ENCODE data around the gene TGFBR2.

The TGFBR2 gene

DNA sequence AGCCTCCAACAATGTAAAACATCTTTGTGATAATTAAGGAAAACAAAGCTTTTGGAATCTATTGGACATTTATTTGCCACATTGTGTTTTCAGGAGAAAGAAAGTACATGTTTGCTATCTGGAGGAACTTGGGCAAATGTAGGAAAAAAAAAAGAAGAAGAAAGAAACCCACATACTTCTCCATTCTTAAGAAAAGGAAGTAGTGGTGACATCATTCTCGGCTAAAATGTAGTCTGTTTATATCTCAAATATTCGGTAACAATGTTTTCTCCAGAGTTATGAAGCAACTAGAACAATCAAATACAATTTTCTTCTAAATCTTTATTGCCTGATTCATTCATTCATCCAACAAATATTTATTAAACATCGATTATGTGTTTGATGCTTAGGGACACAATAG is 2.3 kb upstream of the TGFBR2 start:
- DNase-seq = peak; percentile 94 to 96

DNA sequence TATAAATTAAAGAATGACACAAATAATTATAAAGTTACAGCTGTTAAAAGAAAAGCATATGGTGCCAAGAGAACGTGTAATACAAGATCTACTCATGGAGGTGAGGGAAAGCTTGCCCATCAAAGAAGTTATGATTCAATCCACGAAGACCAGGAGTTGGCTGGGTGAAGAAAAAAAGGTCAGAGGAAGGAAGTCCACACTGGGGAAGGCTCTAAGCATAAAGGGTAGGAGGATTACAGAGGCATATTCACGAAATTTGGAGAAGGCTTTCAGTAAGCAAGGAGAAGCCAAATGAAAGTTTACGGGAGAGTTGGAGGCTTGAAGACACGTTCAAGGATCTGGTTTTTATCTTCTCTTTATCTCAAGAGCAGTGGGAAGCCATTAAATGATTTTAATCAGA is 1.8 kb upstream of the TGFBR2 start:
- peak; percentile 72 to 78 for DNase-seq

DNA sequence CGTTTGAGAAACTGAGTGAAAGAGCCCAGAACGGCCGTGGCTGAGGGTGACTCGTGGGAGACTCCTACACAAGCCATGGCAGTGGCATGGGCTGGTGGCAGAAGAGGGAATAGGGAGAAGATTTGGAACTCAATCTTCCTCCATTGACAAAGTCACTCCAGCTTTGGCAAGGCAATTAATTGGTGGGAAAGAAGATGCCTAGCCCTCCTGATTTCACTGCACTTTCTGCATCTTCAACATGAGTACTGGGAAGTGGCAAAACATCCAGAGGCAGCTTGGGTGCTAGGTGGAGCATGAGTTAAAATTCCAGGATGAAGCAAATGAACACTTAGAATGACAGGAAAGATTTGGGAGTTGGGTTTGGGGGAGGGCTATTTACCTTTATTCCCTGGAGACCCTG is 1.4 kb upstream of the TGFBR2 start:
- no peak for DNase-seq

GRCh38 chr3:30605706-30606300 is 598 bp upstream of the TGFBR2 start:
- DNase-seq = no peak

DNA sequence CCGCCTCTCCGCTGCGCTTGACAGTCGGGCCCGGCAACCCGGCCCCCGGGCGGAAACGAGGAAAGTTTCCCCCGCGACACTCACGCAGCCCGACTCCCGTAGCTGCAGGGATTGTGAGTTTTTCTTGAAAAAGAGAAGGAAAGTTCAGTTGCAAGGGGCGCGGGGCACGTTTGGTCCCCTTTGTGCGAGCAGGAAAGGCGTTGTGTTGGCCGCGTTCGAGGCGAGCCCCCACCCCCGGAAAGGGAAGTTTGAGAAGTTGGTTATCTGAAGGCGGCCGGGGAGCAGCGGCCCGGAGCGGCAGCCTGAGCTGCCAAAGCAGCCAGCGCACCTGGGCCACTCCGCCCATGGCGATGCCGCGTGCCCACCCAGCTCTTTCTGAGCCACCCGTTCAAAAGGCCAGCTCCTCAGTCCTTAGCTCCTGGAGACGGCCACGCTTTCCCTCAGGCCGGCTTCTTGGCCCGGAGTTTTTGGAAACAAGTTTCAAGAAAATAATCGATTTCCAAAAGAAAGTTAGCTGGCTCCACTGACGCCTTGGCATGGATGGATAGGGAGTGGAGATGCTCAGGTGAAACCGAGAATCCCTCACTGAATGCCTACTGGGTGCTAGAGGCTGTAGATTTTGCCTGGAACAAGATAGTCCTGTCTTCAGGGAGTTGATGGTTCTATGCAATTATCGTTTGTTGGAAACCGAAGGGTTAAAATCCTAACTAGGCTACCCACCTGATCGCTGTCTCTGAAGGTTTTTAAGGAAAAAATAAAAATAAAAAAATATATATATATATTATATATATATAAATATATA is 832 bp downstream of the TGFBR2 start:
- DNase-seq = peak; percentile 54 to 62

GRCh38 chr3:30608598-30608947 is 2.2 kb downstream of the TGFBR2 start:
- DNase-seq = no peak

- no peak for DNase-seq
Observed at GRCh38 chr3:30609930-30610701, 3.7 kb downstream of the TGFBR2 start.

- no peak for DNase-seq
Observed at GRCh38 chr3:30610702-30611368, 4.4 kb downstream of the TGFBR2 start.

- DNase-seq = no peak
Observed at GRCh38 chr3:30611613-30612436, 5.4 kb downstream of the TGFBR2 start.

- DNase-seq = no peak
Observed at GRCh38 chr3:30612437-30613132, 6.2 kb downstream of the TGFBR2 start.

DNA sequence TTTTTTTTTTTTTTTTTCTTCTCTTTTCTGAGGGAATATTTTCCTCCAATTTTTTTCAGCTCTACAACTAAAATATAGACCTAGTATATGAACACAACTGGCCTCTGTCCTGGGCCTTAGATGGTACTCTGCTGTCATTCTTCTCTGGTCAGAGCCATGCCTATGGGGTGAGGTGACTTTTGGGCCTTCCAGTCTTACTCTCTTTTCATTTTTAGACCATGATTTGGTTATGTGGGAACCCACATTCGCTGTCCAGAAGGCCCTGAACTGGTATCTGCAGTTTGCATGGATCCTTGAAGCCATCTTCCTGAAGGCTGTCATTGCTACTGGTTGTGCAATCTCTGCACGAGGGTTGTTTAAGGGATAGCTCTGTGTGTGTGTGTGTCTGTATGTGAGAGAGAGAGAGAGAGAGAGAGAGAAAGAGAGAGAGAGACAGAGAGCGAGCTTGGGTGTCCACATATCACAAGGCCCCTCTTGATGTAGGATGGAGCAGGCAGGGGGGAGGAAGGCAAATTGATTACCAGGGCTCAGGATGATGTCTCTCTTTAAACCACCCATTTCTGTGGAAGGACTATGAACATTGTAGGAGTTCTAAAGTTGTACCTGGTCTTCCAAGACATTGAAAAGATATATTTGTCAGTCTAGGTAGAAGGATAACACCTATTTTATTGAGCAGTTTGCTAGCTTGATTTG is 6.9 kb downstream of the TGFBR2 start:
- peak in 1 of 2 donors; percentile 42 for DNase-seq

GRCh38 chr3:30614373-30614772 is 8.0 kb downstream of the TGFBR2 start:
- no peak for DNase-seq

DNA sequence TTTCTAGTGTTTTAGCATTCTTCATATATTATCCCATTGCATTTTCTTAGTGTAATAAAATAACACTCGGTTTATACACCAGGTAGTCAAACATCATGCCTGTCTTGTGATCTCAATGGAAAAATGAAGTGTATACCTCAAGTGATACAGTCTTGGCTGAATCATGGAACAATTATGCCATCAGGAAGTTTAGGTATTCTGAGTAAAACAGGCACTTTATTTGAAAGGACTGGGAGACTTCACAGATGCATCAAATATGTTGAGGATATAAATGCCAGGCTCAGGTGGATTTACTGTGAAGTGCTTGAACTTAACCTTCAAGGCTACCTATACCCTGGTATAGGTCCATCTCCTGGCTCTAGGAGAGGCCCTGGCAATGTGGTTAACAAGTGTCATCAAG is 8.5 kb downstream of the TGFBR2 start:
- DNase-seq = no peak

- DNase-seq = no peak
Observed at GRCh38 chr3:30615615-30616346, 9.4 kb downstream of the TGFBR2 start.

- no peak for DNase-seq
Observed at GRCh38 chr3:30616347-30617027, 10.1 kb downstream of the TGFBR2 start.

GRCh38 chr3:30617069-30617468 is 10.7 kb downstream of the TGFBR2 start:
- DNase-seq = no peak

DNA sequence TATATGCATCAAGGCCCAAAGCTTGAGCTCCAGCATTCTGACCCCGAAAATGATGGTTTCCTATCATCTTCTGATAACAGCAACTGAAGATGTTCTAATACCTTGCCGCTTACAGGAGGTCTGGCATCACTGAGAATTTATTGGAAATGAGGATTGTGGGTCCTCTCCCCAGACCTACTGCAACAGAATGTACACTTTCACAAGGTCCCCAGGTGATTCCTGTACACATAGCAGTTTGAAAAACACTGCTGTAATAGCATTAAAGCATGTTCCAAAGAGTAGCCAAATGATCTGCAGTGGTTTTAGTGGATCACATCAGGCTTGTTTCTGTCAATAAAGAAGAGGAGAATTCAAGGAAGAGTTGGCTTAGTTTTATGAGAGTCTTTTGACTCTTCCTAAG is 11.3 kb downstream of the TGFBR2 start:
- no peak for DNase-seq

DNA sequence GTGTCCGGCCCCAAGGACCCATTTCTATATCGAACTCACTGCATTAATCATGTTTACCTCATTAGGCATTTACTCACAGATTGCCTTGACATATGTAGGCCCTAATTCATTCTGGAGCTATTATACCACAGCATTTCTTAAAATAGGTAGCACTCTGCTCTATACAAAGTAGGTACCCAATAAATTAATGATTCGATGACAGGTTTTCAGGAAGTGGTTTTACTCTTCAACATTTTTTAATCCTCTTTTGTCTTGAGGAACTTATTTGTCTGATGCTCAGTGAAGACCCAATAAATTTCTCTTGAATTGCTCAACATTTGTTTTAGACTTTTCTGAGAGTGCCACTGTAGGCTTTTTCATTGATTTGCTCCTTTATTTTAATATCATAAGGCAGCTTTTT is 12.1 kb downstream of the TGFBR2 start:
- no peak for DNase-seq

DNA sequence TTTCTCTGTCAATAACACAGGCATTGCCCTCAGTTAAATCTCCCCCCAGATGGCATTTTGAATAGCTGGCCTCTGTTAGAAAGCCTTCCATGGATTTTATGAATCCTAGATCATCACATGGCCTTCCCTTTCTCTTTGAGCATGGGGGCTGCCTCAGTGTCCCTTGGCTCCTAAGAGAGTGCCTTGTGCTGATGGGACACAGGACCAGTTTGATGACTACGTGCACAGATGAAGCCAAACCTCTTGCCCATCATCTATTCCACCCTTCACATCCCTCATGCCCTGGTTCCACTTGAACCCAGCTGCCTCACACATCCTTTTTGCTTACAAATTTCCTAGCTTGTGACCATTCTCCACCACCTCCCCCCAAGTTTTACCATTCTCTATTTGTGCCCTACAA is 12.9 kb downstream of the TGFBR2 start:
- no peak for DNase-seq
